ENCODE results near the gene REG1A. TPM values are rescaled to one million over a fixed set of nuclear protein-coding genes. Genes with fewer than 3 reads are reported as not detected.

The REG1A gene
- total and polyA plus RNA-seq, 11 donors: 0.69 to 5.7 (median 1.8) TPM; not detected in 4

DNA sequence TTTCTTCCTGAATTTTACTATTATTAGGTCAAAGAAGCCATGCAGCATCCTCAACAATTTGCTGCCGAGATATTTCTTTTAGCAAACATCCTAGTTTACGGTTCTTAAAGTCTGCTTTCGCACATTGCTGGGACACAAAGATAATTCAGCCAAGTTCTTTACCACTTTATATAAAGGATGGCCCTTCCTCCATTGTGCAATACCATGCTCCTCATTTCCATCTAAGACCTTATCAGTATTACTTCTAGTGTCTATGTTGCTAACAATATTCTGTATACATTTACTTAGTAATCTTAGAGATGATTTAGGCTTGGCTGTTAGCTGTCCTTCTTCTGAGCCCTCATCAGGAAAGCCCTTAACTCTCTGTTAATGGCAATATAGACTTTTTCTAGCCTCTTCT lies 8.0 kb upstream of the REG1A start:
- TF ChIP-seq CTCF (IDR thresholded peaks at IDR 0.05): no peak
- no peak for TF ChIP-seq POLR2A (IDR thresholded peaks at IDR 0.05)
- no peak for ATAC-seq
- Histone ChIP-seq H3K27ac (no peak overlapping the region), H3K27me3 (no peaks in the 10 kb centered on the region), H3K4me3 (no peak overlapping the region), H3K9me3 (peaks cover 0 to 14% (median 0%) of the 10 kb centered on the region in 12 donors), H3K4me1 (no peaks in the 10 kb centered on the region), H3K36me3 (no peaks in the 10 kb centered on the region)
- no peak for DNase-seq
- 90 to 95% (median 92%) methylated on average over 3 of the region's 3 CpGs for WGBS, 4 donors
- intact Hi-C loops (cut with DNase I): no loop called here

GRCh38 chr2:79114797-79115494 lies 5.3 kb upstream of the REG1A start:
- Histone ChIP-seq H3K27me3 (no peaks in the 10 kb centered on the region), H3K4me3 (no peak overlapping the region), H3K36me3 (no peaks in the 10 kb centered on the region), H3K27ac (no peak overlapping the region), H3K4me1 (no peaks in the 10 kb centered on the region), H3K9me3 (peaks cover 0 to 13% (median 0%) of the 10 kb centered on the region in 12 donors)
- 48 to 61% (median 59%) methylated on average over 3 of the region's 3 CpGs for WGBS, 4 donors
- ATAC-seq (peak in 3 of 4 donors; percentile 59 to 63 (median 60)), DNase-seq (peak in 1 of 5 donors; percentile 28)
- TF ChIP-seq CTCF (IDR thresholded peaks at IDR 0.05) (no peak), POLR2A (IDR thresholded peaks at IDR 0.05) (no peak)
- intact Hi-C loops (cut with DNase I): loop anchor here in 1 of 10 donors (1.0 kb wide), 1 partner anchor 11 kb away; no protein-coding TSS in a partner anchor

- 54 to 62% (median 57%) methylated on average over 2 of the region's 2 CpGs for WGBS, 4 donors
- intact Hi-C loops (cut with DNase I): no loop called here
- no peak for ATAC-seq
These were observed 3.0 kb upstream of the REG1A start for GRCh38 chr2:79116997-79117928.

More at GRCh38 chr2:79116997-79117928, 3.0 kb upstream of the REG1A start:
- H3K27ac ChIP-seq: no peak overlapping the region
- H3K27me3 ChIP-seq: no peaks in the 10 kb centered on the region
- no peaks in the 10 kb centered on the region for H3K36me3 ChIP-seq
- TF ChIP-seq CTCF (IDR thresholded peaks at IDR 0.05): no peak
- no peak for TF ChIP-seq POLR2A (IDR thresholded peaks at IDR 0.05)
- DNase-seq: no peak
- H3K4me1 ChIP-seq: no peaks in the 10 kb centered on the region
- peaks cover 0 to 2% (median 0%) of the 10 kb centered on the region in 12 donors for H3K9me3 ChIP-seq
- H3K4me3 ChIP-seq: no peak overlapping the region
